GM21526 (cell line): ENCODE measurements around the gene PDP2.

Experiments used
- ATAC-seq: cut with Tn5 transposase; IDR thresholded peaks from one replicate; pipeline ENCODE4 v1.9.1; 2021; ENCODE audit warnings: moderate library complexity; ENCODE audit not compliant: unreplicated experiment, low FRiP score

PDP2 gene

DNA sequence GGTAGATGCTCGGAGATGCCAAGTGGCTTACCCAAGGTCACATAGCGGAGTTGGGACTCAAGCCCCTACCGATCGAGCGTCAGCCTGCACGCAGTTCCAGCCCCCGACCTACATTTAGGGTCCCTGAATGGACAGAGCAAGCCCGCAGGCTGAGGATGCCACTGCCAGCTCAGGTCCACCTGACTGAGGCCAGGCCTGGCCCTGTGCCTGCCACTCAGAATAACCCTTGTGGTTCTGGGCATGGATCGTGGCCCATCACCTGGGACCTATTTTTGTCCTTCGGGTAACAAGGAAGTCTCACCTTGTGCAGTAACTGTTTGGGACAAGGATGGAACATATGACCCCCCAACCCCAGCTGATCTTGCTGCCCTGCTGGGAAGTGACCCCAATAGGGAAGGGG is 21.3 kb downstream of the PDP2 start:
- no peak for ATAC-seq

DNA sequence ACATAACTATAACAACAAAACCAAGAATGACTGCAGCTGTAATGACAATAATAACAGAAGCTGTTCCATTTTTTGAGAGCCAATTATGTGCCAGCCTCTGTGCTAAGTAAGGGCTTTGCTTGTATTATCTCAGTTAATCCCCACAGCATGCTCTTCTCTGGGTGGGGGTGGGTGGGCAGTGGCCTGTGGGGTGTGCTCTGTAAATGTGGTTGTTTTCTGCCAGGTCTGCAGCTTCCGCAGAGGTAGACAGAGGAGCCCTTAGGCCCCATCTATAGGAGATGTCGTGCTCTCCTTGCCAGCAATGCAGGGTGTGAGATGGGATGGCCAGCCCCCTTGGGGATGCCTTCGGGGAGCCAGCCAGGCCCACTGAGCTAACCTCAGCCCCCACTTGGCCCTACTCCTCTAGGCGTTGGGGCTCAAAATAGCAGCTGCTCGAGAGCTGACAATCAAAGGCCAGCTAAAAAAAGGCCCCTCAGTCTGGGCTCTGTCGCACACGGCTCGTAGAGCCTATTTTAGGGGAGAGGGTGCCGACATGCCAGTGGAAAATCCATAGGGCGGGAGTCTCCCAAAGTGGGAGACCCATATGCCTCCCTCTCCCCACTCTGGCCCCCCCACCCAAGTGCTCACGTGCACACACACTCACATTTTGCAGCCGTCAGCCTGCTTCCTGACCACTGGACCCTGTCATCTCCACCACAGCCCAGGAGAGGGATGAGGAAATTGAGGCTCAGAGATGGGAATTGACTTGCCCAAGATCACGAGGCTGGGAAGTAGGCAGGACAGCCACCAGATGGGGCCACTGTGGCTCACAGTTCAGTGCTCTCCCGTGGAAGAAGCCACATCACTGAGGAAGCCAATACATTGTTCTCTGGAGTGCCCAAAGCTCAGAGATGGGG is 22.6 kb downstream of the PDP2 start:
- ATAC-seq, result no peak

DNA sequence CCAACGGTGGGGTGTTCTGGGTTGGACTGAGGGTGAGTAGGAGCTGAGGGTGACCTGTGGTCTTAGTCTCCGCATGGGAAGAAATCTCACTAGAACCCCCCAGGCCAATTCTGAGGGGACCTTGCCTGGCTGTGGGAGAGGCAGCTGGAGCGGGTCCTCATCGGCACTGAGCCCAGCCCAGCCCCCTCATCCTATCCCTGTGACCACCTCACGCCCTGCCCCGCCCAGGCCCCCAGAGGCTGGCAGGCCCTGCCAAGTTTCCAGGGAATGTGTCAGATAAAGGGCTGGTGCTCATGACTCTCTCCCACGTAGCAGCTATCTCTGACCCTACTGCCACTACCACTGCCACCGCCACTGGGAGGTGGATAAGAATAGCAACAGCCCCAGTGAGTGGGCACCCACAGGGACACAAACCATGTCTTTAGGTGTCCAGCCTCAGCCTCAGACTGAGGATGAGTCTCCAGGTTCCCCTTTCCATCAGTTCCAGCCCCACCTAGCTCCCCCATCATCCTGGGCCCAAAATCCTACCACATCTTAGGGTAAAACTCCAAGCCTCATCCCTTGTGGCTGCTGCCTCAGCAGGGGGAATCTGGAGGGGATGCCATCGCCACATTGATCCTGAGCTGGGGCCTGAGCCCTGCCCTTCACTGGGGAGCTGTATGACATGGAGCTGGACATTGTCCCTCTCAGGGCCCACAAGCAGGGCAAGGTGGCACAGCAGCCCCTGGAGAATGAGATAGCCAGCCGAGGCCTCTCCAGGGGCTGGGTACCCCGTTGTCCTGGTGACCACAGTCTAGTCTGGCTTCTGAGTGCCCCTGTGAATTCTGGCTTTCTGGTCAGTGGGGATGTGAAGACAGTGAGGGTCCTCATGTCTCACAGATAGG is 23.5 kb downstream of the PDP2 start:
- no peak for ATAC-seq

DNA sequence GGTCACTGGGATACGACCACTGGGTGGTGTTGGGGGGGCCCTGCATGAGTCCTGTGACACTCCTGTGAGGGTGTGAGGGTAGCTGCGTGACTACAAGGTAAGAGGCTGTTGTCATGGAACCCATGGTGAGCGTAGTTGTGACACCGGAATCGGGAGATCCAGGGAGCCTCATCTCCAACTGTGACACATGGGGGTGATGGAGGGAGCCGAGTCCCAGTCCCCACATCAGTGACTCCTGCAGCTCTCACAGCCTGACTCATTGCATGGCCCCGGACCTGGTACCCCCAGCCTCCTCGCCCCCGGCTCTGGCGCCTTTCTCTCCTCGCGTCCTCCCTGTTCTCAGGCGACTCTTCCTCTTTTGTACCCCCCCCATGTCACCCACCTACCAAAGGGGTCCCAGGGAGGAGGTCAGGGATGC is 24.1 kb downstream of the PDP2 start:
- no peak for ATAC-seq

DNA sequence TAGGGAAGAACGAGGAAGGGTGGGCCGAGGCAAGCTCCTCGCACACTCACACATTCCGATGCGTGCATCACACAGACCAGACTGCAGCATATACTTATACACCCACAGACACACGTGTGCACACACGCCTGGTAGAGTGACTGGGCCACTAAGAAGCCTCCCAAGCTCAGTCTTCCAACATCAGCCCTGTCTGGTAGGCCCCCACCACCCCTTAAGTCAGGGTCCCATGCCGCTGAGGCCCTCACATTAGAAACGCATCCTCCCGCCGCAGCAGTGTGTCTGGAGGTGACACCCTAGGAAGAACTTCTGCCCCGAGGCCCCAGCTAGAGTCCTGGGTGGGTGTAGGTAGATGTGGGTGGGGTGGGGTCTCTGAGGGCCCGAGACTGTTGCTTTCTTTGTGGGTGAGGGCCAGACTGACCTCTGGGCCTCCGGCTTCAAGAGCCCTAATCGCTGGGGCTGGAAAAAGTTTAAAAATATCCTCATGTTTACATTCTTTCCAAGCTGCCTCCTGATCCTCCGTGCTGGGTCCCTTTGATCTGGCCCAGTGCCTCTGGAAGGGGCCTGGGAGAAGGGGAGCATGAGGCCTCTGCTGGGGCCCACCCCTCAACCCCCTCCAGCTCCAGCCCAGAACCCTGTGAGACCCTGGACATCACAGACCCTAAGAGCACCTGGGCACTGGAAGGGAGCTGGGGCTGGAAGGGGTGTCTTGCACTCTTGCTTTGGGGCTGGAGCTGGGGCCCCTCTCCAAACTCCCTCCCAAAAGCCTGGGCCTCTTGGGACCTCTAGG is 24.7 kb downstream of the PDP2 start:
- ATAC-seq, result no peak

DNA sequence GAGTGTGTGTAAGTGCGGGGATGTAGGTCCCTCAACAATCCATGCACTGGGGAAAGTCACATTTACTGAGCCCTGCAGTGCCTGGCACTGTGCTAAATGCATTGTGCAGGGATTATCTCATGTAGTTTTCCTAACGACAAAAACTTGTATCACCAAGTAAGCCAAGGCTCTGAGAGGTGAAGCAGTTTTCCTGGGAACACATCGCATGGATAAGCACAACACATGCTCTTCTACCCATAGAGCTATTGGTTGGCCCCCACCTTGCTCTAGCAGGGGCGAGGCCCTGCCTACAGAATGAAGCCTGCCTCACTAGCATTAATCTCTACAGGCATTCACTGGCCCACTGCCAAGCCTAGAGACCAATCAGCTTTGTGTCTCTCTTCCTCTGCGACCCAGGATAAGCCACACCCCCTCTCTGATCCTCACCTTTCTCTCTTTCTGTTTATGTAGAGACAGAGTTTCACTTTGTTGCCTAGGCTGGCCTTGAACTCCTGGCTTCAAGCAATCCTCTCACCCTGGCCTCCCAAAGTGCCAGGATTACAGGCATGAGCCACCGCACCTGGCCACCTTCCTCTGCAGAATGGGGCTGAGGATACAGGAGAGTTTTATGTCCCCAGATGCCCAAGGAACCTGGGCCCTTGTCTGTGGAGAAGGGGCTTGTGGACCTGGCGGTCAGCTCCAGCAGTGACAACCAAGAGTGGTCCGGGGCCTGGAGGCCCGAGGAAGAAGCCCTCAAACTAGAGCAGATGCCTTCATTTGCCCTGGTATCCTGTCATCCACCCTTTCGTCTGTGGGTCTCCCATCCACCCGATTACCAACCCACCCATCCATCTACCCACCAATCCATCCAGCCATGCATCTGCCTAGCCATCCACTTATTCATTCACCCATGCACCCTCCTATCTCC is 25.6 kb downstream of the PDP2 start:
- ATAC-seq, result no peak

DNA sequence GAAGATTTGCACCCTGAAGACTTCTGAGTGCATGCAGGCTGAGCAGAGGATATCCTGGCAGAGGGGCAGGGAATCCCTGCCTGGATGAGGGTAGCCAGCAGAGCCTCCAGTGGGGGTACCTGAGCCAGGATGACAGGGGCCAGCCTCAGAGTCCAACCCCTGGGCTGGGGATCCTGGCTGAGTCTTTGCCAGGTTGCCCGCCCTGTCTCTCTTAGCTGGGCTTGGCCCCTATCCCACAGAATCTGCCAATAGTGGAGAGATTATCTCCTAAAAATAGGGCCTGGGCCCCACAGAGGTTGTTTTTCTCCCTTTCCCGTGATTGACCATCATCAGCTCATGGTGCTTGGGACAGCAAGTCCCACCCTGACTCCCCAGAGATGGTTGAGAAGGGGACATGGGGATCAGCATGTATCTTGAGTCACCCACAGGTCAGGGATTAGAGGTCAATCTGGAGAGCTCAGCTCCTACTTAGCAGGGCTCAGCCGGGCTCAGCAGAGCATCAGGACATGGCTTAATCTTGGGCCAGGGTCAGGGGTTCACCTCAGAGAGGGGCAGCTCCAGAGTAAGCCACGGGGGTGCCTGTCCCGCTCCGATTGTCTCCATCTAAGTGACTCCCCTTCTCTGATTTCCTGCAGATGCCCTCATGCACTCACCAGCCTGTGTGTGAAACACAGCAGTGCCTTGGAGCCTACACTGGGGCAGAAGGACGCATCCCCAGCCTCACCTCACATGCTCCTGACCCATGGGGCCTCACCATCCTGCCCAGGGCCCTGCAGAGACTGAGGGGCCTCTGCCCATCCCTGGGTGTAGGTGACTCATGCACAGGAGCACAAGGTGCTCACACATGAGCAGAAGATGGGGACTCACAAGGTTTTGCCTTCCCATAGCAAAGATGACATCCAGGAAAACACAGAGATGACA is 26.9 kb downstream of the PDP2 start:
- no peak for ATAC-seq

DNA sequence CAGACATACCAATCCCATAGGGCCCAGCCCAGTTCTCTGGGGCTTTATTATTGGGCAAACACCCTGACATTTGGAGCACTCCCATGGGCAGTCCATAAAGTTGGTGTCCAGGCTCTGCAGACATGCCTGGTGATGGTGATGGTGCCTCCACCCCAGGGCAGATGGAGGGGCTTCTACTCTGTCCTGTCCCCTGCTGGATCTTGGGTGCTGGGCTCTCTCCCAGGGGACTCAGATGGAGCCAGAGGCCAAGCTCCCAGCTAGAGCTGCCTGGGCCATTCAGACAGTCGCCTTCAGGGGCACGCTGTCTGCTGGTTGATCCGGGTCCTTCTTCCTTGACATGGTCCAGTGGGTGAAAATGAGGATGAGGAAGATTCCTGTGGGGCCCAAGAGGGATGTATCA is 27.8 kb downstream of the PDP2 start:
- ATAC-seq, result no peak

DNA sequence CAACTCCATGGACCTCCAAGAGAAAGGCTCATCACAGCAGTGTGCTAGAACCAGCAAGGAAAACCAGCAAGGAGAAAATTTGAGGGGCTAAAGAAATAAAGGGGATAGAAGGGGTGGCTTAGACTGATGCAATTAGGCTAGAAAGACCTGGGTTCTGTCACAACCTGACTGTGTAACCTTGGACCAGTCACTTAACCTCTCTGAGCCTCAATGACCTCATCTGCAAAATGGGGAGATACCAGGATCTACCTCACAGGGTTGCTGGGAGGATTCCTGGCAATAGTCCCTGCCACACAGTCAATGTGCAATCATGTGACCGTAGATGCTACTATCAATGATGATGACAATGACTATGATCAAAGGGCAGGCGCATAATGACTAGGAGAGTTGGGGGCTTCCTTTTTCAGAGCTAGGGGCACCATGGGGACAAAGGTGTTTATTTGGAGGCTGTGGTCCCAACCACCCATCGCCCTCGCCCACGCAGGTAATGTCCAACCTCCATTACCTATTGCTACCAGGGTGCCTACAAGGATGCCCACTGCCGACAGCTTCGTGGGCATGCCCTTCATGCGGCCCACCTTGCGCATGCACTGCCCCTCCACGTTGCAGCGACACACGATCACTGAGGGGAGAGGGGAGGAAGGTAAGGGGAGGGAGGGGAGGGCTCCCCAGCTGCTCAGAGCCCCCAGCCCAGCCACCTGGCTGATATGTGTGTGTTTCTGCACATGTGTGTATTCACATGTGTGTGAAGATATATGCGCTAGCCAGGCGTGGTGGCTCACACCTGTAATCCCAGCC is 28.6 kb downstream of the PDP2 start:
- no peak for ATAC-seq

DNA sequence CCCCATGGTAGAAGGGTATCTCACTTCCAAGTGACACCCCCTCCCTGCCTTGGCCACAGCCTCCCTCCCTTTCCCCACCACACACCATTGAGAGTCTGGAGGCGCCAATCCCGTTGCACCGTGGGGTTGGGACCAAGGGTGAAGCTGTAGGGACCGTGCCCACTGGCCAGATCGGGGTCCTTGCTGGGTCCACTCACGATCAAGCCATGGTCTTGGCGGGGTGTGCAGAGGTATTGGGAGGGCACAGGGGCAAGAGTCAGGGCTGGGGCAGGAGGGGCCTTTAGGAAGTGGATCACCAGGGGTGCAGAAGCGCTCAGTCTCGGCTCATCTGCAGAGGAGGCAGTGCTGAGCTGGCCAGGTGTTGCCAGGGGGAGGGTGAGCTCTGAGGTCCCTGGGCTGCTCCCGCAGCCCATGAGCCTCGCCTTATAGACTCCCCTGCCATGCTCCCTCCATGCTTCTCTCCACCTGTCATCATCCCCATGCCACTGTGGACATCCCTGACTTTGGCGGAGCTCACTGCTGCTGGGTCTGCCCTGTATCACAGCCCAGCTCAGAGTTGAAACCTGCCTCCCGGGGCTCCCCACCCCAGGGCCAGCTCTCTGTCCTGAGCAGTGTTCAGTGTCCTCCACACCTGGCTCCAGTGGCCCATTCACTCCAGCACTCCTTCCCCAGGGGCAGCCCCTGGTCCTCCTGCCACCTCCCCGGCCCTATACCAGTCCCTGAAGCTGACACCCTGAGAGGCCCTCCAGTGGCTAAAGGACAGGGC is 30.0 kb downstream of the PDP2 start:
- no peak for ATAC-seq

DNA sequence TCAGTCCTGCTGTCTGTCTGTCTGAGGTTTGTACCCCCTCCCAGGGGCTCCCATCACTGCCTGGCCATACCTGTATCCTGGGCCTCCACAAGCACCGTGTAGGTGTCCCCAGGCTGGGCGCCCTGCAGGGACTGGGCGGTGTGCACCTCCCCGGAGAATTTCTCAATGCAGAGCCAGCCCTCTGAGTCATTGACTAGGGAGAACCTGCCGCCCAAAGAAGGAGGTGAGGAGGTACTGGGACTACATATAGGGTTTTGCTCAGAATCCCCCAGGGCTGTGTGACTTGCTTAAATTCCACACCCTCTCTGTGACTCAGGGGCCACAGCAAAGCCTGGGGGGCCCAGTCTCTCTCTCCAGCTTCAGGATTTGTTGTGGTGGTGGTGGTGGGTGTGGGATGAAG is 30.8 kb downstream of the PDP2 start:
- no peak for ATAC-seq

DNA sequence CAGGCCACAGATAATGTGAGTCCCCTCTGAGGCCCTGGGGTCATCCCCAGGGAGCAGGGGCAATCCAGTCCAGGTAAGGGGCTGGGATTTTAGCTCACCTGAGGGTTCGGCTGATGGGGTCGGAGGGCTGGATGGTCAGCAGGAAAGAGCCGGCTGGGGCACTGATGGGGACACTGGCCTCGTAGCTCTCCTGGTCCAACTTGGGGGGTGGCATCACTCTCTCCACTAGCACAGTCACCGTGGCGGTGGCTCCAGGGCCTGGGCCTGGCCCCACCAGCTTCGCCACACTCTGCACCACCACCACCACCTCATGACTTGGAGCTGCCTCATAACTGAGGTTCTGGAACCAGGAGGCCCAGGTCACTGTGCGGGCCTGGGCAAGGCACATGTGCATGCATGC is 31.5 kb downstream of the PDP2 start:
- ATAC-seq, result no peak

DNA sequence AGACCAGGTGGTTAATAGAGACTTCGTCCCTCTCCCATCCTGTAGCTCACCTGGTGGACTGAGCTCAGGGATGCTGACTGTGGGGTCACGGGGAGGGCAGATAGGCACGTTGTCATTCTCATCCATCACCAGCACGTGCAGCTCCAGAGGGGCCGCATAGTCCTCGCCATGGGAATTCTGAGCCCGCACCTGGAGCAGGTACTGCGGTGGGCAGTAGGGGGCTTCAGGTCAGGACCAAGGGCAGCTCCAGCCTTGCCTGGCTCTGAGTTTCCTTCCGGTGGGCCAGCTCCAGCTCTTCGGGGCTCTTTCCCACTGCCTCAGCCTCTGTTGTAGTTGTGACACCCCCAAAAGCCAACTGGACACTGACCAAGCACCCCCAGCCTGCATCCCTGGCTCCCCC is 32.8 kb downstream of the PDP2 start:
- no peak for ATAC-seq

DNA sequence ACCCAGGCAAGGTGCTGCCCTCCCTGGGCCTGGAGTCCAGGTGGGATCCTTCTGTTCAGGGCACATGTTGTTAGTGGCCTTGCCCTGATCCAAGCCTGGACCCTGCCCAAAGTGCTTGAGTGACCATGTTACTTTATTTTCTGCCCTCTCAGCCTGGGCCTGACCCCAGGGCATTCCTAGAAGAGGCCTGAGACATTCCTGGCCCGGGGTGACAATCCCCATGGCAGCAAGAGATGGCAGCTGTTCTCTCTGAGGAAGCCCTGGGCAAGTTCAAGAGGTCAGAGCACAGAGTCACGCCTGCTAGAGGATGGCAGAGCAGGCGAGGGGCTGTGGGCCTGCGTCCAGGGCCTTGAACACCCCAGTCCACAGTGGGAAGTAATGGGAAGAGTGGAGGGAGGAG is 33.4 kb downstream of the PDP2 start:
- no peak for ATAC-seq

DNA sequence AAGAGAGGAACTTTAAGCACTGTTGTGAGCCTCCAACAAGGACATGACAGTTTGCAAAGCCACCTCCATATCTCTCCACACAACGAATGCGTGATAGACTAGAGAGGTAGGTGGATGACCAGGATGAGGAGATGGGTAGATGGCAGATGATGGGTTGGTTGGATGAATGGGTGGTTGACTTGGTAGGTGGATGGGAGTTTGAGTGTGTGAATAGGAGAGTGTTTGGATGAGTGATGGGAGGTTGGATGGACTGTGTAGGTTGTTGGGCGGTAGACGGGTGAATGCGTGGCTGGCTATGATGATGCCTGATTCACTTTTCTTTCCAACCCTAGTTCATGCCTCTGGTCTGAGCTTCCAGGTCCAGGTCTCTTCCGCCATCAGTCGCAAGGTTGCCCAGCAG is 34.2 kb downstream of the PDP2 start:
- no peak for ATAC-seq

DNA sequence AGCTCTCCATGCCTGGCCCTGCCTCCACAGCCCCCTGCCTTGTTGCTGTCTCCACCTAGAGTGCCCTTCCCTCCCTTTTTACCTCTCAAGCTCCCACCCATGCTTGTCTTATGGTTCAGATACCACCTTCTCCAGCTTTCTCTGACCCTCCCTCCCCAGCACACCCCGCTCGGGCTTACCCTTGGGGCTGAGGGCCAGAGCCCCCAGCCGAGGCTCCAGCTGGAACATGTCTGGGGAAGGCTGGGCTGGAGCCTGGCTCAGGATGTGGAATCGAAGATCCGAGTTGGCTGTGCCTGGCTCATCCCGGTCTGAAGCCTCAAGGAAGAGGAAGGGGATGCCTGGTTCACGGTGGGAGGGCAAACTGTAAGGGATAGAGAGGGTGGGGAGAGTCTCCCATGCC is 34.7 kb downstream of the PDP2 start:
- ATAC-seq, result no peak

DNA sequence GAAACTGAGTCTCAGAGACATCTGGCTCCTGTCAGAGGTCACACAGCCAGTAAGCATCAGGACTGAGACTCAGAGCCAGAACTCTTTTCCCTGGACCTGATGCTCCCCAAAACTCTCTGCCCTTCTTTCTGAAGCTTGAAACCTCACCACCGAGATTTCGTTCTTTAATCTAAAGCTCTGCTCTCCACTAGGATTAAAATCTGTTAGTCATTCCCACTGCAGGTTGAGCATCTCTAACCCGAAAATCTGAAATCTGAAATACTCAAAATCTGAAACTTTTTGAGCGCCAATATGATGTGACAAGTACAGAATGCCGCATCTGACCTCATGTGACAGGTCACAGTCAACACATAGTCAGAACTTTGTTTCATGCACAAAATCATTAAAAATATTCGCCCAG is 36.2 kb downstream of the PDP2 start:
- no peak for ATAC-seq
